Activated CD8-positive, alpha-beta memory T cell treated with anti-CD3 and anti-CD28 coated beads, Interleukin-2, amount 50 U/mL, for 48 hours (primary cell): ENCODE measurements around the gene CHCHD5.
A peak's percentile ranks its signal among the peaks of the same experiment; 100 is the strongest.

ENCODE experiments used
- DNase-seq: peaks from one replicate; pipeline ENCODE4 v3.0.0-alpha.2; 2020

The CHCHD5 gene

DNA sequence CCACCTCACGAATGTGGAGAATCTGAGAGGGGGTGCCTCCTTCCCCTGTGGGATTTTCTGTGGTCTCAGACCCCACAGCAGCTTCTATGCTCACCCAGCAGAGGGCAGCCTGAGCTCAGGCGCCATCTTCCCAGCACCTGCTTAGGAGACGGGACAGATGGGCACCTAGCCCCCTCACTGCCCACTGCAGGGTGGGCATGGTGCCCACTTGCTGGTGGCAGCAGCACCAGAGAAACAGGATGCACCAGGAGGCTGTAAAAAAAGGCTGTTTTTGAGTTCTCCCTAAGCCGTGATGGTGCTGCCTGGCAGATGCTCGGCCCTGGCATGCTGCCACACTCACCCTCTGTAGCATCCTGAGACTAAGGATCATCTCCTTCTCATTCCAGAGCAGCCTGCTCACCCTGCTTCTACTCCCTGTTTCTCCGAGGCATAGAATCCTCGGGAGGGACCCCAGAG, 42.2 kb downstream of the CHCHD5 start:
- peak; percentile 80 for DNase-seq

DNA sequence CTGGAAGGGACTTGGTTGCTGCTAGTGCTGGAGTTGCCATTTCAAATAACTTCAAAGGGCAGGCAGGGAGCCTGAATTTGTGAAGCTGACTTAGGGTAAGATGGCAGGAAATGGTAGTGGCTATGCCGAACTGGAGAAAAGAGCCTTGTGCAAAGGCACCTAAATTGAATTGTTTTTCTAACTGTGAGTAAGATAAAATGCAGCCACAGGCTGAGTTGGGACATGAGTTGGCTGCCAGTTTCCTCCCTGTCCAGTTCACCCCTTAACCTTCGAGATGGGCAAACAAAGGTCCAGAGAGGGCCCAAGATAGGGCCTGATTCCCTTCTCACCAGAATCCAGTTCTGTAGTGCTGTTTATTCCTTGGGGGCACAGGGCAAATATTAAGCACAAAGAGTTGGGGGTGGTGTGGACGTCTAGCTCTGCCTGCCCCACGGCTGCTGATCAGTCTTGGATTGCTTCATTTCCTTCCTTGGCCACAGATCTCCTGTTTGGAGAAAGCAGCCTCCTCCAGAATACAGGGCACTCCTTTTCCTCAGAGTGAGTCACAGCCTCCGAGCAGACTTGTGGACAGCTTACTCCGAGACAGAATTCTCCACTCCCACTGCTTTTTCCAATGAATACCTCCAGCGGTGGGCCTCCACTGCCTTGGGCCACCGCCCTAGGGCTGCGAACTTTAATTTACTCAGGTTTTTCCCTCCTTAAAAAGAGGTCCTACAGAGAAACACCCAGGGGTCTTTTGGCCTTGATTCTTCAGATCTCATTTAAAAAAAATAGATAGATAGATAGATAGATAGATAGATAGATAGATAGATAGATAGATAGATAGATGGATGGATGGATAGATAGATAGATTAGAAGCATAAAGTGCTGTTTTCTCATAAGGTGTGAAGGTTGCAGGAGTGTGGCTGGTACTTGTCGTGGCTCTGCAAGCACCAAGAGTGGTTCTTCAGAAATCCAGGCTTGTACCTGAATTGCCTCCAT, 42.9 kb downstream of the CHCHD5 start:
- DNase-seq: no peak

DNA sequence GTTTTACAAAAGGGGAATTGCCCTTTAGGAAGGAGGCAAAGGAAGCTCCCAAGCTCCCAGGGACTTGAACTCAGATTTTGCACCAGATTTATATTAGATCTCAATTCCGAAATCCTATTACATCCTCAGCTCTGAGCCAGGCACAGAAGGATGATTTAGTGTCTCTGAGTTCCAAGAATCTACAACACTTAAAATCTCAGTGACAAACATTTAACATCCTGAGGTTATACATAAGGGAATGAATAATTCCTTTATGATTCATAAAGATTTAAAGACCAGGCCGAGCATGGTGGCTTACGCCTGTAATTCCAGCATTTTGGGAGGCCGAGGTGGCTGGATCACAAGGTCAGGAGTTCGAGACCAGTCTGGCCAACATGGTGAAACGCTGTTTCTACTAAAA, 44.8 kb downstream of the CHCHD5 start:
- DNase-seq: no peak

GRCh38 chr2:112629823-112630222, 45.4 kb downstream of the CHCHD5 start:
- peak; percentile 28 for DNase-seq

GRCh38 chr2:112630268-112630667, 45.9 kb downstream of the CHCHD5 start:
- peak; percentile 50 for DNase-seq

DNA sequence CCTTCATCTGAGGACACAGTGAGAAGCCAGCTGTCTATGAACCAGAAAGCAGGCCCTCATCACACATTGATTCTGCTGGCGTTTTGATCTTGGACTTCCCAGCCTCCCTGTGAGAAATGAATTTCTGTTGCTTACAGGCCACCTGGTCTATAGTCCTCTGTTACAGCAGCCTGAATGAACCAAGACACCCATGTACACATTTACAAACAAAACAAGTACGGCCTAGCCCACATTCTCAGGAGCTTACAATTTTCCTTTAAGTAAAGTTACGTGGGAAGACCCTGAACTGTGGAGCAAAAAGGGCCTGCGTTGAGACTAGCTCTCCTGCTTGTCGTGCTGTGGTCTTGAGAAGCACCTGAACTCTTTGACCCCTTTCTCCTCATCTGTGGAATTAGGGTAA, 49.3 kb downstream of the CHCHD5 start:
- DNase-seq: no peak

- peak; percentile 50 for DNase-seq
Measured at GRCh38 chr2:112634153-112634873, 49.9 kb downstream of the CHCHD5 start.

GRCh38 chr2:112634874-112635157, 50.4 kb downstream of the CHCHD5 start:
- peak; percentile 43 for DNase-seq

DNA sequence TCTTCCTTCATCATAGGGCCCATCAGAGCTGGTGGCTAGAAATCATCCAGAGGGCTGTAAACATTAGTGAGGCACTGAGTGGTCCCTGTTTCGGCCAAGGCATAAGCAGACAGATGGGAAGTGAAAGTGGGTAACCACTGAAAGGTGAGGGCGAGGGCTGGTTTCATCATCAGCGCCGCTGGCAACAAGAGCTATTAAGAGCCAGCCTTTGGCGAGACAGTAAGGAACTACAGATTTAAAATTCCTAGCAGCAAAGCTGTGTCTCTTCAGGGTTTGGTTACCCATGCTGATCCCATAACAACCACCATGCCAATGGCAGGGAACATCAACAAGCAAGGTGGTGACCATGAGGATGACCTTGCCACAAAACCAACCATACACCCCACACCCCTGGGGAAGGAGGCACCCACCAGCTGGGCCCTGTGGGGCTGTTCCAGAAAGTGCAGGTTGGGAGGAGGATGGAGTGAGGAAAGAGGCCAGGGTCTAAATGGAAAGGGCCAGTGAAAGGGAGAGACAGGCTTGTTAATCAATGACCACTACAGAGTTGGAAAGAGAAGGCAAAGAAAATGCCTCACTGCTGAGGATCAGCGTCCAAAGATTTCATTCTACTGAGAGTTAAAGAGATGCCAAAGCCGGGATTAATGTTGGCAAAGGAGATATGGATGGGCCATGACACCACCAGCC, 52.3 kb downstream of the CHCHD5 start:
- DNase-seq: peak; percentile 67

DNA sequence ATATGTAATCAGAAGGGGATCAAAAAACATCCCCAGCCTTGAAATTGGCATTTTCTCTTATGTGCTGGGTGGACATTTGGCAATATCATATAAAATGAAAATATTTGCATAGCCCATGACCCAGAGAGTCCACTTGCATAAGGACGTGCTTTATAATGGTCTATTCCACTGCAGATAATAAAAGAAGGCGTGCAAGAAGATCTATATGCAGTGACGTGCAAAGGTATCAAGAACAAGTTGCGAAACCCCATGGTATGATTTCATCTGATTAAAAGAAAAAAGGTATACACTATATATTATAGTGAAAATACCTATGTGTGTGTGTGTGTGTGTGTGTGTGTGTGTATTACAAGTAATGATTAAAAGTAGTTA, 52.9 kb downstream of the CHCHD5 start:
- no peak for DNase-seq
